HG03066 (cell line): Measurements from ENCODE around the gene FSCB.
"Not testable (repeated sequence)": the region's sequence is repeated elsewhere in the genome, so short reads cannot be mapped to it uniquely, and the experiment has no call there.

Experiments used
- ATAC-seq: cut with Tn5 transposase; IDR thresholded peaks from one replicate; pipeline ENCODE4 v1.9.1; 2021; ENCODE audit warnings: low read depth; ENCODE audit not compliant: unreplicated experiment

Gene FSCB

GRCh38 chr14:44507183-44507582 lies at the start of gene FSCB:
Gene FSCB (minus strand): TSS chr14:44507283. CDS start chr14:44506987, 296 bp downstream.
- ATAC-seq: no peak

GRCh38 chr14:44531658-44532057 lies 24.6 kb upstream of the FSCB start:
- no peak for ATAC-seq

GRCh38 chr14:44530475-44530874 lies 23.4 kb upstream of the FSCB start:
- no peak for ATAC-seq

- ATAC-seq: no peak
These were observed 21.9 kb upstream of the FSCB start for GRCh38 chr14:44529026-44529425.

- no peak for ATAC-seq
These were observed 21.1 kb upstream of the FSCB start for GRCh38 chr14:44528180-44528579.

GRCh38 chr14:44525237-44525636 lies 18.2 kb upstream of the FSCB start:
- no peak for ATAC-seq

- not testable (repeated sequence) for ATAC-seq
These were observed 8.6 kb upstream of the FSCB start for GRCh38 chr14:44515668-44516067.

GRCh38 chr14:44508834-44509233 lies 1.8 kb upstream of the FSCB start:
- ATAC-seq: no peak

- no peak for ATAC-seq
These were observed 1.5 kb downstream of the FSCB start for GRCh38 chr14:44505588-44505987.

- no peak for ATAC-seq
These were observed 9.9 kb downstream of the FSCB start for GRCh38 chr14:44497148-44497547.

- no peak for ATAC-seq
These were observed 12.9 kb downstream of the FSCB start for GRCh38 chr14:44494137-44494536.

GRCh38 chr14:44490966-44491365 lies 16.1 kb downstream of the FSCB start:
- no peak for ATAC-seq

GRCh38 chr14:44477953-44478352 lies 29.1 kb downstream of the FSCB start:
- no peak for ATAC-seq

- no peak for ATAC-seq
These were observed 38.3 kb downstream of the FSCB start for GRCh38 chr14:44468771-44469170.

- ATAC-seq: no peak
These were observed 43.6 kb downstream of the FSCB start for GRCh38 chr14:44463356-44464004.

GRCh38 chr14:44462381-44462780 lies 44.7 kb downstream of the FSCB start:
- no peak for ATAC-seq

- no peak for ATAC-seq
These were observed 45.3 kb downstream of the FSCB start for GRCh38 chr14:44461811-44462210.
